NT2/D1 (cell line): ENCODE results near the gene NSMF.

ENCODE experiments used
- SUZ12 ChIP-seq: IDR thresholded peaks from 2 replicates; pipeline ENCODE4 v1.6.1; 2011; ENCODE audit not compliant: insufficient read length, insufficient read depth; ENCODE audit errors: extremely low read depth
- YY1 ChIP-seq: IDR thresholded peaks from 2 replicates; pipeline ENCODE4 v1.6.1; 2011; ENCODE audit not compliant: insufficient read length, insufficient read depth
- ZNF274 ChIP-seq: IDR thresholded peaks from 2 replicates; pipeline ENCODE4 v1.6.1; 2011; ENCODE audit warnings: mild to moderate bottlenecking, low read depth, low read length

- no peak for TF ChIP-seq YY1
- TF ChIP-seq ZNF274 = no peak
- no peak for TF ChIP-seq SUZ12
These were observed 18.9 kb upstream of the NSMF start for GRCh38 chr9:137477778-137478612.
